Activated CD8-positive, alpha-beta T cell treated with anti-CD3 and anti-CD28 coated beads for 36 hours (primary cell): ENCODE results near the gene TFPI2. TPM values are rescaled to one million over a fixed set of nuclear protein-coding genes. Genes with fewer than 3 reads are reported as not detected.

Experiments
- ATAC-seq: fragments of 200-7000 bp; cut with Tn5 transposase; one replicate; pipeline ENCODE4 v1.10.0; 2021; ENCODE audit warnings: mild to moderate bottlenecking, moderate library complexity
- CTCF ChIA-PET: fragments of 350-600 bp; sonication (Branson Sonifier 250); formaldehyde crosslinking; loops from one replicate; lab custom pipeline; 2021; ENCODE audit warnings: antibody characterized with exemption; lab: Charles Lee
- POLR2A ChIA-PET: fragments of 350-600 bp; sonication (Branson Sonifier 250); formaldehyde crosslinking; loops from one replicate; lab custom pipeline; 2021; ENCODE audit warnings: antibody characterized with exemption; lab: Charles Lee
- DNase-seq: peaks from one replicate; pipeline ENCODE4 v3.0.0-alpha.2; 2020
- H3K27ac Mint-ChIP-seq: one replicate; pipeline ENCODE4 v1.8.0; 2021; ENCODE audit warnings: mild to moderate bottlenecking, mixed read lengths
- H3K27me3 Mint-ChIP-seq: one replicate; pipeline ENCODE4 v1.8.0; 2021; ENCODE audit warnings: mixed read lengths
- H3K36me3 Mint-ChIP-seq: one replicate; pipeline ENCODE4 v1.8.0; 2021; ENCODE audit warnings: low read depth, mixed read lengths
- H3K4me1 Mint-ChIP-seq: one replicate; pipeline ENCODE4 v1.8.0; 2021; ENCODE audit warnings: low read depth, mixed read lengths
- H3K4me3 Mint-ChIP-seq: one replicate; pipeline ENCODE4 v1.8.0; 2021; ENCODE audit warnings: mild to moderate bottlenecking, moderate library complexity, mixed read lengths
- H3K9me3 Mint-ChIP-seq: one replicate; pipeline ENCODE4 v1.8.0; 2021; ENCODE audit warnings: mixed read lengths
- CTCF ChIP-seq: fragments of 200-600 bp; IDR thresholded peaks from one replicate; pipeline ENCODE4 v1.8.0; 2022; ENCODE audit warnings: antibody characterized with exemption, mild to moderate bottlenecking
- intact Hi-C: fragments of 100-400 bp; cut with micrococcal nuclease; formaldehyde crosslinking; loops from one replicate; pipeline ENCODE4 v1.10.0; 2022
- total RNA-seq, 2 experiments: library from RNA; stranded (reverse); gene quantifications; one replicate each; pipeline ENCODE4 v1.2.3, GENCODE V29; 2021

TFPI2 gene
- total RNA-seq, 2 experiments from 2014 or later, result not detected

- Mint-ChIP-seq H3K4me3 (no peak overlapping the region), H3K9me3 (peaks cover 5% of the 10 kb centered on the region), H3K27ac (no peak overlapping the region), H3K36me3 (no peaks in the 10 kb centered on the region), H3K4me1 (no peaks in the 10 kb centered on the region), H3K27me3 (peaks cover 9% of the 10 kb centered on the region)
- DNase-seq (no peak), ATAC-seq (no peak)
- POLR2A ChIA-PET, result no interaction called here
- no peak for TF ChIP-seq CTCF
- intact Hi-C loops, result loop anchor here (10.0 kb wide), 1 partner anchor 62 kb away; no protein-coding TSS in a partner anchor
- CTCF ChIA-PET, result interaction anchor here (1.1 kb wide), 1 partner anchor 207 kb away, joined by 3 read pairs; no protein-coding TSS in a partner anchor
These were observed 7.3 kb downstream of the TFPI2 start for GRCh38 chr7:93883078-93883916.

GRCh38 chr7:93882468-93882867 lies 8.1 kb downstream of the TFPI2 start:
- no peak for DNase-seq

GRCh38 chr7:93879356-93879755 lies 11.2 kb downstream of the TFPI2 start:
- no peak overlapping the region for H3K4me3 Mint-ChIP-seq
- ATAC-seq (no peak), DNase-seq (no peak)
- POLR2A ChIA-PET, result no interaction called here
- peaks cover 7% of the 10 kb centered on the region for H3K9me3 Mint-ChIP-seq
- H3K36me3 Mint-ChIP-seq, result no peaks in the 10 kb centered on the region
- H3K4me1 Mint-ChIP-seq, result no peaks in the 10 kb centered on the region
- no peak for TF ChIP-seq CTCF
- intact Hi-C loops, result no loop called here
- CTCF ChIA-PET, result no interaction called here
- H3K27ac Mint-ChIP-seq, result no peak overlapping the region
- H3K27me3 Mint-ChIP-seq, result peaks cover 2% of the 10 kb centered on the region

More at GRCh38 chr7:93882468-93882867, 8.1 kb downstream of the TFPI2 start:
- Mint-ChIP-seq H3K36me3 (no peaks in the 10 kb centered on the region), H3K27ac (no peak overlapping the region), H3K4me1 (no peaks in the 10 kb centered on the region), H3K9me3 (peaks cover 5% of the 10 kb centered on the region), H3K27me3 (peaks cover 4% of the 10 kb centered on the region), H3K4me3 (no peak overlapping the region)
- CTCF ChIA-PET, result interaction anchor here (1.1 kb wide), 1 partner anchor 207 kb away, joined by 3 read pairs; no protein-coding TSS in a partner anchor
- no peak for TF ChIP-seq CTCF
- POLR2A ChIA-PET, result no interaction called here
- no peak for ATAC-seq
- intact Hi-C loops, result loop anchor here (10.0 kb wide), 1 partner anchor 62 kb away; no protein-coding TSS in a partner anchor

GRCh38 chr7:93877742-93878141 lies 12.8 kb downstream of the TFPI2 start:
- ATAC-seq (no peak), DNase-seq (no peak)
- Mint-ChIP-seq H3K4me3 (no peak overlapping the region), H3K9me3 (peaks cover 10% of the 10 kb centered on the region), H3K27ac (no peak overlapping the region), H3K4me1 (no peaks in the 10 kb centered on the region), H3K27me3 (peaks cover 2% of the 10 kb centered on the region), H3K36me3 (no peaks in the 10 kb centered on the region)
- intact Hi-C loops, result no loop called here
- ChIA-PET CTCF (no interaction called here), POLR2A (no interaction called here)
- no peak for TF ChIP-seq CTCF

- no peaks in the 10 kb centered on the region for H3K36me3 Mint-ChIP-seq
- ATAC-seq (no peak), DNase-seq (no peak)
- no peaks in the 10 kb centered on the region for H3K4me1 Mint-ChIP-seq
- H3K27ac Mint-ChIP-seq, result no peak overlapping the region
- POLR2A ChIA-PET, result no interaction called here
- intact Hi-C loops, result no loop called here
- H3K9me3 Mint-ChIP-seq, result peaks cover 5% of the 10 kb centered on the region
- H3K27me3 Mint-ChIP-seq, result no peaks in the 10 kb centered on the region
- no peak overlapping the region for H3K4me3 Mint-ChIP-seq
- CTCF ChIA-PET, result no interaction called here
- no peak for TF ChIP-seq CTCF
These were observed 16.5 kb downstream of the TFPI2 start for GRCh38 chr7:93873998-93874574.
